ENCODE results near the gene WDR53.
"Not testable (repeated sequence)": the region's sequence is repeated elsewhere in the genome, so short reads cannot be mapped to it uniquely, and the experiment has no call there.

Gene WDR53

DNA sequence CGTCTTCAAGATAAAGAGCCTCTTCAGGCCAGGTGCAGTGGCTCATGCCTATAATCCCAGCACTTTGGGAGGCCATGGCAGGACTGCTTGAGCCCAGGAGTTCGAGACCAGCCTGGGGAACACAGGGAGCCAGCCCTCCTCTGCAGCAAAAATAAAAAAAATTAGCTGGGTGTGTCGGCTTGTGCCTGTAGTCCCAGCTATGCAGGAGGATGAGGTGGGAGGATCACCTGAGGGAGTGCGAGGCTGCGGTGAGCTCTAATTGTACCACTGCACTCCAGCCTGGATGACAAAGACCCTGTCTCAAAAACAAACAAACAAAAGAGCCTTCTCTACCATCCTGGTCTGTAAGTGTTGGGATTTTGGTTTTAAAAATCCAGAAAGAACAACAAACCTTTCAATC lies 11.1 kb downstream of the WDR53 start:
- no peak for DNase-seq

GRCh38 chr3:196555295-196555694 lies 13.1 kb downstream of the WDR53 start:
- no peak for DNase-seq

DNA sequence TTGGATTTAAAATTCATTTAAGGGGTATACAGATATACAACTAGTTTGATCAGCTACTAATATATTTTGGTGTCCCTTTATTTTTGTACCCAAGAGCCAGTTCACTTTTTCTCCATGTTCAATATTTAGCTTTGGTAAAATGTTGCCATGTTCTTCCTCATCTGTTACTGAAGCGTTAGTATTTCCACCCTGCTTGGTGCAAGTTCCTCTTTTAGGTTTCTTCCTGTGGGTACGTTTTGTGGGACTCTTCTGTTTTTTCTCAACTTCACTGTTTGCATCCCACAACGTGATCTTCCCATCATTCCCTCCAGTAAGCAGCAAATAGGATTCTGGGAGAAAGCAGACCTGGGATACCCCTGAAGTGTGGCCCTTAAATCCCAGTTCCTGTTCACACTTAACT lies 14.1 kb downstream of the WDR53 start:
- peak; percentile 1 for DNase-seq

DNA sequence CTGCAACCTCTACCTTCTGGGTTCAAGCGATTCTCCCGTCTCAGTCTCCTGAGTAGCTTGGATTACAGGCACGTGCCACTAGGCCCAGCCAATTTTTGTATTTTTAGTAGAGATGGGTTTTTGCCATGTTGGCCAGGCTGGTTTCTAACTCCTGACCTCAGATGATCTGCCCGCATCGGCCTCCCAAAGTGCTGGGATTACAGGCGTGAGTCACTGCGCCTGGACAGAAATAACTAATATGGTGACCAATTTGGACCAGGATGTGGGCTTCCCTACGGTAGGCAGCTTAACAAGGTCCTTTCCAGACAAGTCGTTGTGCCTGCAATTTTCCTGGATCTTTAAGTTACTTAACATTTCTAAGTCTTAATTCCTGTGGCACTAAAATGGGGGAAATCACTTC lies 14.8 kb downstream of the WDR53 start:
- DNase-seq, result no peak

DNA sequence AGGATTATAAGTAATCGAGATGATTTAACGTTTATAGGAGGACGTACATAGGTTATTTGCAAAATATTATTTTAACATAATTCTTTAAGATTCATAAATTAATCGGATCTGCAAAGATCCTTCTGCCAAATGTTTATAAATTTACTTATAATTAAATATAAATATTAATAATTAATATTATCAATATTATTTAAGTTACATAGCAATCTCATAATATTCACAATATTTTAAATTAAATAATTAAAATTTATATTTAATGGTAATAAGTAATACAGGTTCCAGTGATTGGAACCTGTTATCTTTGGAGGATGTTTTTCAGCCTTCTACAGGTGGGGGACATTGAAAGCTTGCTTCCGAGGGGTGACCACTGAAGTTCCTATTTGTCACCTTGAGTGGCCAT lies 16.1 kb downstream of the WDR53 start:
- no peak for DNase-seq

- not testable (repeated sequence) for DNase-seq
Measured at GRCh38 chr3:196550172-196550571, 18.2 kb downstream of the WDR53 start.

DNA sequence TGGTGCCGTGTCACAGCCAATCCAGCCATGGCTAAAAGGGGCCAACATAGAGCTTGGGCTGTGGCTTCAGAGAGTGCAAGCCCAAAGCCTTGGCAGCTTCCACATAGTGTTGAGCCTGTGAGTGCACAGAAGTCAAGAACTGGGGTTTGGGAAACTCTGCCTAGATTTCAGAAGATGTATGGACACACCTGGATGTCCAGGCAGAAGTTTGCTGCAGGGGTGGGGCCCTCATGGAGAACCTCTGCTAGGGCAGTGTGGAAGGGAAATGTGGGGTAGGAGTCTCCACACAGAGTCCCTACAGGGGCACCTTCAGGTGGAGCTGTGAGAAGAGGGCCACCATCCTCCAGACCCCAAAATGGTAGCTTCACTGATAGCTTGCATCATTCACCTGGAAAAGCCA lies 19.0 kb downstream of the WDR53 start:
- DNase-seq, result not testable (repeated sequence)

DNA sequence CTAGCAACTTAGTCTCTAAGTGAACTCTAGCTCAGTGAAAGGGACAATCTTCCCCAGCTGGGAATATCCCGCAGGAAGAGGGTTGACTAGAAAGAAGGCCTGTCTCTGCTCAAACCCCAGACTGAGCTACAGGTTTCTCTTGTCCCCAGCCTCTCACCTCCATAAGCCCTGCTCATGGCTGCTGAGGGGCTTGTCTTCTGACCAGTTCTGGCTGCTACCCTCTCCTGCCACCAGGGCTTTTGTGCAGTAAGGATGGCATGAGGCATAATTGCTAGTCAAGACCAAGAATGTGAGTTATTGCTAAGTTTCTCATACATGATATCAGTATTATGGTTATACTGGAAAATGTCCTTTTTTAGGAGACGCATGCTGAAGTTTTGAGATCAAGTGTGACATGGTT lies 21.3 kb downstream of the WDR53 start:
- DNase-seq, result no peak

DNA sequence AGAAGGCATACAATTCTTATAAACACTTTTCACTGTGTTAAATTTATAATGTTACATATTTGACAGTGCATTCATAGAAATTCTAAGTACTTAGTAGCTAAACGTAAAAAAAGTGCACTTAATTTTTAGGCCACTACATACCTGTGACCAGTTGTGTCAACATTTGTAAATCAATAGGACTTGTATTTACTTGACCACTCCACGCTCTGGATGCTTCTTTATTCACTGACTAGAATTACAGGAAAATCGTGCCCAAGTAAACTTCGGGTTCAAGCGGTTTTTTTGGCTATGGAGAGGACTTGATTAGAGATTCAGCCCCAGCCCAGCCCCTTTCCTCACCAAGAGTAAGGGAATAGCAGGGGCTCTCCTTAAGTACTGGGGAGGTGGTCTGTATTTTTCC lies 21.8 kb downstream of the WDR53 start:
- no peak for DNase-seq

DNA sequence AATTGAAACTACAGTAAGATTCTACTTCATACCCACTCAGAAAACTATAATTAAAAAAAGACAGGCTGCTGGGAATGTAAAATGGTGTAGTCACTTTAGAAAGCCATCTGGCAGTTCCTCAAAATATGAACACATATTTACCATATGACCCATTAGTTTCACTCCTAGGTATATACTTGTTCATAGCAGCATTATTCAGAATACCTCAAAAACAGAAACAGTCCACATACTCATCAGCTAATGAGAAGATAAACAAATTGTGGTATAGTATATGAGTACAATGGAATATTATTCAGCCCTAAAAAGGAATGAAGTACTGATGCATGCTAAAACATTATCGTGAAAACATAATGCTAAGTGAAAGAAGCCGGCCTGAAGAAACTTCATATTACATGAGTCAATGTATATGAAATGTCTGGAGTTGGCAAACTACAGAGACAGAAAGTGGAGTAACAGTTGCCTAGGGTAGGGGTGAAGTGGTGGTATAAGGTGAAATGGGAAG lies 23.8 kb downstream of the WDR53 start:
- DNase-seq, result no peak

DNA sequence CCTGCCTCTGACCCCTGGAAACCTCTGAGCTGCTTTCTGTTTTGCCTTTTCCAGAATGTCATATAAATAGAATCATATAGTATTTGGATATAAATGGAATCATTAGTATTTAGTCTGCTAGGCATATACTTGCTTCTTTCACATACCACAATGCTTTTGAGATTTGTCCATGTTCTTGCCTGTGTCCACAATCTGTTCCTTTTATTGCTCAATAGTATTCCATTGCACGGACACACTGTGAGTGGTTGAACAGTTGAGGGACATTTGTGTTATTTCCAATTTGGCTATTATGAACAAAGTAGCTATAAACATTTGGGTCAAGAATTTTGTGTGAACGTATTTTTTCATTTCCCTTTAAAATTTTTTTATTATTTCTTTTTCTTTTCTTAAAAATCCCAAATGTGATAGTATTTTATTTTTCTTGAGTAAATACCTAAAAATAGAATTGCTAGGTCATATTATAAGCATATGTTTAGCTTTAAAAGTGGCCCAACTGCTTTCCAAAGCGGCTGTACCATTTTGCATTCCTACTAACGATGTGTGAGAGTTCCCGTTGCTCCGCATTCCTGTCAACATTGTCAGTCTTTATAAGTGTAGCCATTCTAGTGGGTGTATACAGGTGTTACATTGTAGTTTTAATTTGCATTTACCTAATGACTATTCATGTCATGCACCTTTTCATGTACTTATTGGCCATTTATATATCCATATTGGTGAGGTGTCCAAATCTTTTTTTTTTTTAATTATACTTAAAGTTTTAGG lies 26.5 kb downstream of the WDR53 start:
- no peak for DNase-seq

GRCh38 chr3:196537319-196537984 lies 30.9 kb downstream of the WDR53 start:
- DNase-seq, result peak; percentile 65

DNA sequence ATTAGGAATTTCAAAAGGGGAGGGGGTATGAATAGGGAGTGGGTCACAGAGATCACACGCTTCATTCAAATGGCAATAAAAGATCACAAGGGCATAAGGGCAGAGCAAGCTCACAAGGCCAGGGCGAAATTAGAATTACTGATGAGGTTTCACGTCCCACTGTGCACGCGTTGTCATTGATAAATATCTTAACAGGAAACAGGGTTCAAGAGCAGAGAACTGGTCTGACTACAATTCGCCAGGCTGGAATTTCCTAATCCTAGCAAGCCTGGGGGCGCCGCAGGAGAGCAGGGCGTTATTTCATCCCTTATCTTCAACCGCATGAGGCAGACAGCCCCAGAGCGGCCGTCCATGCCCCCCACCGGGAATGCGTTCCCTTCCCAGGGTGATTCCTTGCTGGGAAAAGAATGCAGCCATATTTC lies 35.1 kb downstream of the WDR53 start:
- DNase-seq, result no peak

DNA sequence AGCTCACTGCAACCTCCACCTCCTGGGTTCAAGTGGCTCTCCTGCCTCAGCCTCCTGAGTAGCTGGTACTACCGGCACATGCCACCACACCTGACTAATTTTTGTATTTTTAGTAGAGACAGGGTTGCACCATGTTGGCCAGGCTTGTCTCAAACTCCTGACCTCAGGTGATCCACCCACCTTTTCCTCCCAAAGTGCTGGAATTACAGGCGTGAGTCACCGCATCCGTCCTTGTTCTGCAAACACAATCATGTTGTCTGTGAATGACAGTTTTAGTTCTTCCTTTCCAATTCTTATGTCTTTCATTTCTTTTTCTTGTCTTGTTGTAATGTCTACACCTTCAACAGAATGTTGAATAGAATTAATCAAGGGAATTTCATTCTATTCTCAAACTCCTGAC lies 36.9 kb downstream of the WDR53 start:
- no peak for DNase-seq

DNA sequence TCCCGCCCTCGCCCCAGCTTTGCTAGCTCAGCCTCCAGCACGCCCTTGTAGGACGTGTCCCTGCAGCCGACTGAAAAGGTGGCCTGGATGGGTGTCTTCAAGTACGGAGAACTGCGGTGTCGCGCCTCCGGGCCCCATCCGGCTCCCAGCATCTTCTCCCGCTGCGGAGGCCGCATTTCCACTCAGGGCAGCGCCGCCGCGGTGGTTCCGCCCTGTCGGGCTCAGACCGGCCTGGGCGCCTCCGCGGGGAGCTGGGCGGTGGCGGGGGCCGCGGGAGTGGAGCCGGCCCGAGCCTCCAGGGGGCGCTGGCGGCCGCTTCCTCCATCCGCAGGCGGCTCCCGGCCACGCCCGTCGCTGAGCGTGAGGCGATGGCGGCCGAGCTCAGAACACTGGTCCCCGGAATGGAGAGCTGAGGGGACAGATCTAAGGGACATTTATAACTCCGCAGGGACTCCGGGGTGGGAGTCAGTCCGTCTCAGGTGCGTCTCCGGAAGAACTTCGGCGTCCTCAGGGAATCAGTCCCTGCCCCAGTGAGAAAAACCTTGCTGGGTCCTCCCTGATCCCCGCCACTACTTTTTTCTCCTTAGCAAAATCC lies 39.6 kb downstream of the WDR53 start:
- peak; percentile 61 for DNase-seq

DNA sequence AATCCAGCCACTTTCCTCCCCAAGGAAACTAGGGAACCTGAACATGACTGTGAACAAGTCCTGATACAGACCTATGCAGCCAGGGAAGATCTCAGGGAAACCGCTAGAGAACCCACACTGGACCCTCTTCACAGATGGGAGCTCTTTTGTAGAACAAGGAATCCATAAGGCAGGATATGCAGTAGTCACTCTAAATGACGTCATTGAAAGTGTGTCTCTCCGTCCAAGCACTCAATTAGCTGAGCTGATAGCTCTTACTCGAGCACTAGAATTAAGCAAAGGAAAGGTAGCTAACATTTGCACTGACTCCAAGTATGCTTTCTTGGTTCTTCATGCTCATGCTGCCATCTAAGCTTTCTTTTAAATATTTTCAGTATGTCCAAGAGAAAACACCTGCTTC lies 43.2 kb downstream of the WDR53 start:
- DNase-seq, result no peak

GRCh38 chr3:196524527-196524926 lies 43.8 kb downstream of the WDR53 start:
- DNase-seq, result no peak

- no peak for DNase-seq
Measured at GRCh38 chr3:196523841-196524240, 44.5 kb downstream of the WDR53 start.

GRCh38 chr3:196521291-196521690 lies 47.1 kb downstream of the WDR53 start:
- DNase-seq, result not testable (repeated sequence)

- no peak for DNase-seq
Measured at GRCh38 chr3:196519718-196520082, 48.7 kb downstream of the WDR53 start.

DNA sequence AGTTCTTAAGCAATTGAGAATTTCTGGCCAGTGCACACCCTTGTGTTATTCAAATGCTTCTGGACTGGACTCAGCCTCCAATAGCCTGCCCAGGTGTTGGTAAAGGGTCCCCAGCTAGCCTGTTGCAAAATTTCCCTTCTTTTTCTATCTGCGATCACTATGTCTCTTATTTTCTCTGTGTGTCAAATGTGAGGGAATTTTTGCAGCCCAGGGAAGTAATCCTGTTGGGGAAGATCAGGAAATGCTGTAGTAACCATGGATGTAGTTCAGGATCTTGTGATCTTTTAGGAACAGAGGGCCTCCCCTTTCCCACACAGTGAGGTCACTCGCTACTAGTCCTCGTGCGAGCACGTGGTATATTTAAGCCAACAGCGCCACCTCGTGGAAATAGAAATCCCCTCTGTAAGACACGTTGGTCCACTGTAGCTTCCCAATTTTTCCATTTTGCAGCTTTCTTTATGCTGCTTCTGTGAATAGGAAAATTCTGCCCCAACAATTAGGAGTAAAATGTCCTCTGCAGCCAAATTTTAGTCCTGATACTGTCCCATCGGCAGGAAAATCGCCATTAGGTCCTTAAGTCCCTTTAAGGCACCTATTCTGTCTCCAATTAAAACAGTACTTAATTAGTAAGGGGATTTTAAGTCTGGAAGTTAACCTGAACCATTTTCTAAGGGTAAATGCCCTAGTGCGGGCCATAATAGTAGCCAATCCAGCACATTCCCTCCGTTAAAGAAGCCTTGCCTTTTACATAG lies 49.2 kb downstream of the WDR53 start:
- DNase-seq, result peak; percentile 55

DNA sequence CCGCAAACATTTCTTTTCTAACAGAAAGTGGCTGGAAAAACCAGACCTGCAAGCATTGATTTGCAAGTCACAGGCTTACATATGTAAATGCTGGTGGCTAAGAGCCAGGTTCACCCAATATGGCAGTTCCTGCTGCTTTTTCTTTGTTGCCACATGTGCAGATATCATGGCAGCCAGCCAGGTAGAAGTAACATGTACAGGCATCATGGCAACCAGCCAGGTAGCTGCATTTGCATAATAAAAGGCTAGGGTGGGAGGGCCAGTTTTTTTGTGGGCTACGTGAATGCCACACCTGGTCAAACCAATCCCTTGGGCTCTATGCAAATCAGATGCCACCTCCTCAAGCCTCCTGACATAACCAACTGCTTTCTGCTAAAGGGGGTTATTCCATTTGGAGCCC lies 50.4 kb downstream of the WDR53 start:
- no peak for DNase-seq

DNA sequence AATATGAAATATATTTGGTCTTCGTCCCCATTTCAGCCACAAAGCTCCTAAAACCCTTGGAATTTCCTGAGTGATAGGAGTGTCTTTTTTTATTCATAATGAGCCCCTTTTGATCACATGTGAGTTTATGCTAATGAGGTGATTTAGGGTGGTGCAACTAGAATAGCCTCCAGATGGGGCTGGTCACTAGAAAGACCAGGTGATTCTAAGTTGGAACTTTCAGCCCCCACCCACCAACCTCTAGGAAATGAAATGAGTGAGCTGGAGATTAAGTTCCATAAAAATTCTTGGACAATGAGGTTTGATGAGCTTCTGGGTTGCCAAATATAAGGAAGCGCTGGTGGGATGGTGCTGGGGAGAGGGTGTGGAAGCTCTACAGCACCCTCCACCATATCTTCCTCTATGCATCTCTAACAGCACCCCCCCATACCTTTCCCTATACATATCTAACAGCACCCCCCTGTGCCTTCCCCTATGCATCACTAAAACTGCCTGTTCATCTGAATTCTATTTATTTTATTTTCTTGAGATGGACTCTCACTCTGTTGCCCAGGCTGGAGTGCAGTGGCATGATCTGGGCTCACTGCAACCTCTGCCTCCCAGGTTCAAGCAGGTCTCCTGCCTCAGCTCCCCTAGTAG lies 51.1 kb downstream of the WDR53 start:
- no peak for DNase-seq
